Limb (tissue), 2 donors: ENCODE results near the gene LYZ.

Source experiments
- DNase-seq, 2 donors: peaks; one replicate each; pipeline ENCODE4 v3.0.0-alpha.2; 2016; ENCODE audit errors: extremely low spot score in 2 of 2

The LYZ gene

DNA sequence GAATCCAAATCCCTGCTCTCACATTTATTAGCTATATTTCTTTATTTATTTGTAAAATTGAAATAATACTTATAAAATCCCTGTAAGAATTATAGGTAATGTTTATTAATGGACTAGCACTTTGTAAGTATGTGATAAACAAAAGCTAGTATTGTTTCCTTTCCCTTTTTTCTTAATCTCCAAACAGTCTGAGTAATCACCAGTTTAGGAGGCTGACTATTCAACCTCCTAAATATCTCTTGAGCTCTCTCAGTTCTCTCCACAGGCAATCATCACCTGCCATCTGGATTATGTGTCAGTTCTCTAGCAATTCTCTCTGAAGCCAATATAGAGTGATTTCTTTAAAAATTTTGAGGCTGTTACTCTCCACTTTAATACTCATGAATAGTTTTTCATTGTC lies 9.2 kb upstream of the LYZ start:
- no peak for DNase-seq

DNA sequence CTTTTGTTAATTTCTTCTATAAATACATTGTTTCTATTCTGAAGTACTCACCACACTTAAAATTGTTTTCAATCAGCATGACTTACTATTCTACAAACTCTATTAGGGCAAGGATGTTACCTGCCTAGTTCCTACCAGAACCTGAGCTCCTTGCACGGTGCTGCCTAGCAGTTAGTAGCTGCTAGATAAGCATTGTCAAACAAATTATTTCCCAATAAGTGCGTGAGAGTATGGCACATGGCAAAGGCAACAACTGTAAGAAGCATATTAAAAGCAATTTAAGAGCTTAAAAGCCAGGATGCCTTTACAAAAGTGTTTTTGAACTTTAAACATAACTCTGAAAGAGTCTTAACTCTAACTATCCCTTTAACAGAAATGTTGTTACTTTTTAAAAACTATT lies 8.2 kb upstream of the LYZ start:
- no peak for DNase-seq

DNA sequence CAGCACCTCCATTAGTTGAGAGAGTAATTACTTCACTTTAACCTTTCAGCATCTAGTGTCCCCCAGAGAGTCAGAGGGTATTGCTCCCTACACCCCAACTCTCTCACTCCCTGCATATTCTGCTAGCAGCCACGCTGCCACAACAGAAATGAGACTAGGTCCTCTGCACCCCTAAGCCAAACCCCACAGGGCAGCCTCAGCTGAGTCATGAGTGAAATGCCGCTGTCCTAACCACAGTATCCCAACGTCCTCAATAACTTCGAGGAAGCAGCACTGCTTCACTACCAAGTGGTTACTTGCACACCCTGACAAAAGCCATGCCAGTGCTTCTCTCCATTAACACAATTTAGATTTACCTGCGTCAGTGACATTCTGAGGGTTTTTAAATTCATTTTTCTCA lies 6.9 kb upstream of the LYZ start:
- no peak for DNase-seq

DNA sequence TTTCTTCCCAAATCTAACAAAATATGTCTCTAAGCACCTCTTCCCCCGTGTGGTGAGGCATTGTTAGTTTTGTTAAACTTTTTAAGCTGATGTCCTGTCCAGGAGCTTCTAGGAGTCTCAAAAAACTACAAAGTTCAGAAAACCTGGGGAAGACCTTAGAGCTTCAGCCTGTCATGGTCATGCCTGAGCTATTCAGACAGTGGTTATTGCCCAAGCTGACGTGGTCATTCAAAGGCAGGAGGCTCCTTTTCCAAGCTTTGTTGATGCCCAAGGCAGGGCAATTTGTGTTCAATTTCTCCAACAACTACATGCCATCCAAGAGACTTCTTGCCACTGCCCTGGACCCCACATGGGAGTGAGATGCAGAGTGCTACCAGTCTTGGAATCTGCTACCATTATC lies 5.8 kb upstream of the LYZ start:
- no peak for DNase-seq

DNA sequence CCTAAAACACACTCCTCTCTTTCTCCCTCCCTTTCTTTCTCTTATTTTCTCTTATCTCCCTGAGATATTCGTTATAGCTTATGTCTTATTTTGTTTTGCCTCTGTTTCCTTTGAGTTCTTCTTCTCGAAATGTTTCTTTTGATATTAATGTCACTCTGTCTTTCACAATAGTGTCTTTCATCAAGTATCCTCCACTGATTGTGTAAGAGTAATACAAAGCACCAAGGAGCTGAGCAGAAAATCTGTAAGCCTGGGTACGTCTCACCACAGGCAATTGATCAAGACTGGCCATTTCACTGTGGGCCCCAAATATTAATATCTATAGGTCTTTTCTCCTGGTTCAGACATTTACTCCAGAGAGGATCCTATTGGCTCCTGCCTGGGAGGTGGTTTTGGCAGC lies 4.8 kb upstream of the LYZ start:
- no peak for DNase-seq

DNA sequence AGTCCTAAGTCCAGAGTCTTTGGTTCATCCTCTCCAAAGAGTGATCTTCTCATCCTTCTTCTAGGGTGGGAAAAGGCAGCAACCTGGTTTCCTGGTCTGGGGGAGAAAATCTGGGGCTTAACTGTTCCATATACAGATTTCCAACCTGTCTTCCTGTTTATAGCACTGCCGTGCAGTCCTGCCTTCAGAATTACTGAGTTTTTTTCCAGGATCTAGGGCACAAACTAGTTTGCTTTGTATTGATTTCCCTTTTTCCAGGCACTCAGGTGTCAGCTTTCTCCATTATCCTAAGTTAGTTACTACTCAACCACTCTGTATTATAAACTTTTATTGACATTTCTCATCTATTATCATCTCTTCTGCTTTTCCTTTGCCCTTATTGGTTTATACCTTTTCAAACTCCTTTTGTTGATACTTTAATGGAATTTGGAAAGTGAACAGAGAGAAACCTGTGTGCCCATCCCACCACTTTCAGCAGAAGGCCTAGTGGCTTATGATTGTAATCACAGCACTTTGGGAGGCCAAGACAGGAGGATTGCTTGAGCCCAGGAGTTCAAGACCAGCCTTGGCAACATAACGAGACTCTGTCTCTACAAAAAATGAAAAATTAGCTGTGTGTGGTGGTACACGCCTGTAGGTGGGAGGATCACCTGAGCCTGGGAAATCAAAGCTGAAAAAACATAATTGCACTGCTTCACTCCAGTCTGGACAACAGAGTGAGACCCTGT lies 4.1 kb upstream of the LYZ start:
- no peak for DNase-seq

DNA sequence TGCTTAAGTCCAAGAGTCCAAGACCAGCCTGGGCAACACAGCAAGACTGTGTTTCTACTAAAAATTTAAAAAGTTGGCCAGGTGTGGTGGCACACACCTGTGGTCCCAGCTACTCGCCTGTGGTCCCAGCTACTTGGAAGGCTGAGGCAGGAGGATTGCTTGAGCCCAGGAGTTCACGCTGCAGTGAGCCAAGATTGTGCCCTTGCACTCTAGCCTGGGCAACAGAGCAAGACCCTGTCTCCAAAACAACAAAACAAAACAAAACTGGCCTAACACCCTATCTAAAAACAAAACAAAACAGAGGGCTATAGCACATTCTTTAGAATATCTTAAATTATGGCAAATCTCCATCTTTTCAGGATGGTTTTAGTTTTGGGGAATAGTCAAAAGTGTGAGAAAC lies 3.1 kb upstream of the LYZ start:
- DNase-seq: no peak

DNA sequence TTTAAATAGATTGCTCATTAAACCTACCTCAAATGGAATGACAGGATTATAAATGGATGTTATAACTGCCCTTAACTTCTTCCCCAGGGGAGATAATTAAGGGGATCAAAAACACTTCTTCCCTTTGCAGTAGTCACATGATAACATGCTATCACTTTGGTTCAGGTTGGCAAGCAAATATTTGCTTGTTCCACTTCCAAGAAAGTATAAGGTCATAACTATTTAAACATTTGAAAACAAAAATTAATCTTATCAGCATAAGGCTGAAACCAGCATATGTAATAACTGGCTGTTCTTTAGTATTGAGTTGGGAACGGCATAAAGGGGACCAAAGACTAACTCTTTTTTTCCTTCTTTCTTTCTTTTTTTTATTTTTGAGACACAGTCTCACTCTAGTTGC lies 2.4 kb upstream of the LYZ start:
- DNase-seq: no peak

DNA sequence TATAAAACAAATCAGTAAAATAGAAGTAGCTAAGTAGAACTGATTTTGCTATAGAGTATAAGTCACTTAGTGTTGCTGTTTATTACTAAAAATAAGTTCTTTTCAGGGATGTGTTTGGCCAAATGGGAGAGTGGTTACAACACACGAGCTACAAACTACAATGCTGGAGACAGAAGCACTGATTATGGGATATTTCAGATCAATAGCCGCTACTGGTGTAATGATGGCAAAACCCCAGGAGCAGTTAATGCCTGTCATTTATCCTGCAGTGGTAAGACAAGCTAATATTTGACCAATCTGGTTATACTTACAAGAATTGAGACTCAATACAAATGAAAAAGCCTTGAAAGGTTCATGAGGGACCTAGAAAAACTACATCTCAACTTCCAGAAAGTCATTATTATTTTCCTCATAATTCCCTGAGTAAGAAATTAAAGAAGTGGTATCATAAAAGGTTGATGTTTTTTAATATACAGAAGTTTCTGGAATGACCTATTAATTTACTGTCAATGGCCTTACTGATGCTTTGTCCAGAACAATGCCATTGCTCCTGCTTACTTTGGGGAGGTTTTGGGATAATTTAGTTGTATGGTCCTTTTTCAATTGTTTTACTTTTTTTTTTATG lies 1.9 kb downstream of the LYZ start:
- no peak for DNase-seq

DNA sequence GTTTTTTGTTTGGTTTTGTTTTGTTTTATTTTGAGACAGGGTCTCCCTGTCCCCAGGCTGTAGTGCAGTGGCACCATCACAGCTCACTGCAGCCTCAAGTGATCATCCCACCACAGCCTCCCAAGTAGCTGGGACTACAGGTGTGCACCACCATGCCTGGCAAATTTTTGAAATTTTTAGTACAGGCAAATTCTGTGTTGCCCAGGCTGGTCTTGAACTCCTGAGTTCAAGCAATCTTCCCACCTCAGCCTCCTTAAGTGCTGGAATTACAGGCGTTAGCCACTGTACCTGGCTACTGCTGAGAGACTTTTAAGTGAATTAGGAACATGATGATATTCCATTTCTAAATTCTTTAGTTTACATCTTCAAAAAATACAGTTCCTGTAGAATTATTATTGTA lies 2.6 kb downstream of the LYZ start:
- no peak for DNase-seq

DNA sequence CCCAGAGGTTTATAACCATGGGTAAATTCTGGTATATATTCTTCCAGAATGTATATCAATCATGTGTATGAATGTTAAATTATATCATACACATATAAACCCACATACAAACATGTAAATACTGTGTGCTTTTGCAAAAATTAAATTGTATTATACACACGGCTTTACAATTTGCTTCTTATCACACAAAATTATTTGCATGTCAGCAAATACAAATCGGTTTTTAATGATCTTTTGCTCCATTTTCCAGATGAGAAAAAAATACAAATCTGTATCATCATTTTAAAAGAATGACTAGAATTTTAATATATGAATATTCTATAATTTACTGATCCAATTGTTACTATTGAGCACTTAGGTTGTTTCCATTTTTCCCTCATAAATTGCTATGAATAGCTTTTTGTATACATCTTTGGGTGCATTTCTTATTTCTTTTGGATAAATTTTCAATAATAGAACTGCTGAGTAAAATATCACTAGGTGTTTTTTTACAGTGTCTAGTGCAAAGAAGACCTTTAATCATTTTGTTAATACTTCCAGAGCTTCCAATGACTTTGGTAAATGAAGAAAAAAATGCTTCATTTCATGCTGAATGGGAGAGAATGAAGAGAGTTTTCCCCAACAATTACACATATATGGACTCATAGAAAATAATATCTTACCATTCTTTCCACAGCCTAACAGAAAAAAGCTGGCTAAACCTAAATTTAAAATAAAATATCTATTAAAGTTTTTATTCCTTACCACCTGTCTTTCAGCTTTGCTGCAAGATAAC lies 3.5 kb downstream of the LYZ start:
- no peak for DNase-seq

DNA sequence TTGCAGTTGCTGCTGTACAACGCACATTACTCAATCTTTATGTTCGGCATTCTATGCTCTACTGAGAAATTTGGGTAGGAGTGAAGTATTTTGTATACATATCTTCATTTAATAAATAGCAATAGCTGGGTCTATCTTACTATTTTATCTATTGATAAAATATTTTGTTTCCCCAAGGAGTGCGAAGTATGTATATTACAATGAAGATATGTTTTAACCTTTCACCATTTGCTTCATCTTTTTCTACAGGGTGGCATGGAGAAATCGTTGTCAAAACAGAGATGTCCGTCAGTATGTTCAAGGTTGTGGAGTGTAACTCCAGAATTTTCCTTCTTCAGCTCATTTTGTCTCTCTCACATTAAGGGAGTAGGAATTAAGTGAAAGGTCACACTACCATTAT lies 4.7 kb downstream of the LYZ start:
- DNase-seq: no peak

DNA sequence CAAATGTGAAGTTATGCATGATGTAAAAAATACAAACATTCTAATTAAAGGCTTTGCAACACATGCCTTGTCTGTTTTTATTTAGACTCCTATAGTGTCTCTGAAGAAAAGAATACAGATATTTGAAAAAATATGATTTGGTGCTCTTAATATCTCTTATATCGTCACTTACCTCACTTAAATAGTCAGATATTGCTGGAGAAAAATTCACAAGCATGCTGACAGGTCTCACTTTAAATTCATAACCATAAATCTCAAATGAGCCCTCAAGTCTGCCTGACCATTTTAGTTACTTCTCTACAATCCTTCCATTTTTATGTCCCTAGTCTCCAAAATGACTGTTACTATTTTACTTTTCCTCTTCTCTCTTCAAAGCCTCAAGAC lies 6.0 kb downstream of the LYZ start:
- no peak for DNase-seq

DNA sequence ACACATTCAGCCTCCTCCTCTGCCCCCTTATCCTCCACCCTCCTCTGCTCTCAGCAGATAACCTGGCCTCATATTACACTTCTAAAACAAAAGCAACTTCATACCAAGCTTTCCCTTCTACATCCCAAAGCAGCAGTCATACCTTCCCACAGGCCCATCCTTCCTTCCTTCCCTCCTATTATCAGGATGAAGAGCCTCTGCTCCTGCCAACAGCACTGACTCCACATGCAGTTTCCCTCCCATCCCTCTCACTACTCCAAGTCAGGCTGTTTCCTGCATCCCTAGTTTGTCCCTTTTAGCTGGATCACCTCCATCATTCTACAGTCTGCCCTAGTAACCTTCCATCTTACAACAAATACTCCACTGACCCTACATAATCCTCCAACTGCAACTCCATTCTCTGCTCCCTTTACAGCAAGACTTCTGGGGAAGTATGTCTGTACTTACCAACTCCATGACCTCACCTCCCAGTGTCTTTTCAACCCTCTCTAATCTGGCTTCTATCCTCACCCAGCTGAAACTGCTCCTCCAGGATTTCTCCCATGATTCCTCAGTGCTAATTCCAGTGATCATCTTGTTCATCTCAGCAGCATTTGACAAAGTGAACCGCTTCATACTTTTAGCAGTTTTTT lies 6.5 kb downstream of the LYZ start:
- DNase-seq: no peak

DNA sequence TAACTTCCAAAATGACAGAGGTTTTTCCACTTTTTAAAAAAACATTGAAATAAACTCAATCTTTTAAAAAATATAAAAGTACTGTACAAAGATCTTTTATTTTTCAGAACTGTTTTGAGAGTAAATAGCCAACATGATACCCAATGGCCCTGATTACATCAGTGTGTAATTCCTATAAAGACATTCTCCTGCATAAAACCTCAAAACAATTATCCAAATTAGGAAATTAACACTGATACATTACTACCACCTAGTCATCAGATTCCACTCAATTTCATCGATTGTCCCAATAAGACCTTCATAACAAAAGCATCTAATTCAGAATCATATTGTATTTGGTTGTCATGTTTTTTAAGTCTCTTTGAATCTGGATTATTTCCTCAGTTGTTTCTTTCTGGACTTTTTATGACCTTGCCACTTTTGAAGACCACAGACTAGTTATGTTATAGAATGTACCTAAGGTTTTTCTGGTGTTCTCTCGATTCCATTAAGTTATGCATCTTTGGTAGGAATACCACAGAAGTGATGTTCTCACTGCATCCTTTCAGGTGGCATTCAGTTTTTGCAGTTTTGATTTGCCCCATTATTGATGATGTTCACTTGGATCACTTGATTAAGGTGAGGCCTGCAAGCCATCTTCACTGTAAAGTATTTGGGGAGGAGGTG lies 7.3 kb downstream of the LYZ start:
- DNase-seq: no peak

DNA sequence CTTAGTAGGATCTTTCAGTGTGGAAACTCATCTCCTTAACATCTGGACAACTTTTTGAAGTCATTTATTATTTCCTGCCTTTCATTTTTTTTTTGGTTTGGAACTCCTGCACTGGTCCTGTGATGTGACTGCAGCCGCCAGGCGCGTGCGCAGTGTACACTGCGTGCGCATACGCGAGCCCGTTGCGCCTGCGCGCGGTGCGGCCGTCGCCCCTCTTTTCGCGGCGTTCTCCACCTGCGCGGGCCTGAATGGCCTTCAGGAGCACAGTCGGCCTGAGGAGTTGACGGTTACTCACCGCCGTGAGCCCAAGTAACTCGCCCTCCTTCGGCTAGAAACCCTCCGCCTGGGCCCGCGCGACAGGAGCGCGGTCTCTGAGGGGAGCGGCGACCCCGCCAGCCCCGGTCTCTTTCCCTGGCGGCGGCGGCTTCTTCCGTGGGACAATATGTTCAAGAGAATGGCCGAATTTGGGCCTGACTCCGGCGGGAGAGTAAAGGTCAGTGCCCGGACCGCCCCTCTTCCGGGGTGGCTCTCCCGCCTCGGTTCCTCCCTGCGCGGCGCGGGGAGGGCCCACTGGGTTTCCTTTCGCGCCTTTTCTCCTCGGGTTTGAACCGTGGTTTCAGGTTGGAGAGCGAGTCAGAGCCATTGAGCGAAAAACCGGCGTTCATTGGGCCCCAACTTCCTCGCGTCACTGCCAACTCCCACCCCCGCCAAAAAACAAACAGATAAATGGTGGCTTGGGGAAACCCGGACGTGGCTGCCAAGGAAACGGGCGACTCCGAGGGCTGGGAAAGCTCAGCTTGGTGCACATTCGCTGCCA lies 11.6 kb downstream of the LYZ start, which contains the start of gene YEATS4:
YEATS4 (plus strand) TSS at position 213 of the 817 bp plus-strand sequence; CDS start at position 443, 230 bp downstream.
- peak; percentile 89 for DNase-seq

DNA sequence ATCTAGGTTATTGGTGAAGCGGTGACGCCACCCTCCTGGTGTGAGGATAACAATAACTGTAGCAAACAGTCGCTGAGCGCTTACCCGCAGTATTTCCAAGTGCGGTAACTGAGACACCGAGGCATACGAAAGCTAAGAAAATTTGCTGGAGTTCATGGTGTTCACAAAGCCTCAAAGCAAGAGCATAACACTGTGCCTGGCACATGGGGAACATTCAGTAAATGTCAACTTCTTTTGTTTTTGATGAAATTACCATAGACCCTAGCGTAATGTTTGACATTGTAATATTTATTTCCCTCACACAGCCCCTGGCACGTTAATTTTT lies 12.1 kb downstream of the LYZ start:
- no peak for DNase-seq

DNA sequence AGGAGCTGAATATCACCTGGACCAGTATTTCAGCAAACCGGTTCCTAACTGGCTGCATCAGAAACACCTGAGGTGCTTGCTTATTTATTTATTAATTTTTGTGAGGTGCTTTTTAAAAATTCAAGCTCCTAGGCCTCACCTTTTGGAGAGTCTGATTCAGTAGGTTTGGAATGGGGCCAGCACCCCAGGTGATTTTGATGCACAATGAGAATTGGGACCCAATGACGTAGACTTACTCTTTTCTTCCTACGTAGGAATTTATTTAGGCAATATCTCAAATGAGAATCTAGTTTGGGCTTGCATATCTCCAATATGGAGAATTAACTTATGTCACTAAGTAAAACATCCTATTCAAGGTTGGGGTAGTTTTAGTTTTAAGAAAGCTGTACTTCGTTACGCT lies 18.6 kb downstream of the LYZ start:
- no peak for DNase-seq

DNA sequence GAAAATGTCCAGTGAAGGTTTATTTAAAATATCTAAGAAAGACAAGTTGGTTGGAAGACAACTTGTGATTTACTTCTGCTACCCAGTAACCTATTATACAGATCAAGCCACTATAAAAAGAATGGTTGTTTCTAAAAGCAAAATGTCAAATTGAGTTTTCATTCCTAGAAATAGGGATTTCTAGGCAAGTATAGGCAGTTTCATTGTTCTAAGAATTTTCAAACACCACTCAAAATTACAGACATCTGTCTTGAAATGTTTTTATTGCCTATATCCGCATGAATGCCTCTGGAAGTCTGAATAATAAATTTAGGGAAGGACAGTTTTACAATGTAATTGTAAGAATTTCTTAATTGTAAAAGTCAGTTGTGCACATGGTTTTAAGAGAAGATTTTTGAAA lies 20.0 kb downstream of the LYZ start:
- DNase-seq: no peak

DNA sequence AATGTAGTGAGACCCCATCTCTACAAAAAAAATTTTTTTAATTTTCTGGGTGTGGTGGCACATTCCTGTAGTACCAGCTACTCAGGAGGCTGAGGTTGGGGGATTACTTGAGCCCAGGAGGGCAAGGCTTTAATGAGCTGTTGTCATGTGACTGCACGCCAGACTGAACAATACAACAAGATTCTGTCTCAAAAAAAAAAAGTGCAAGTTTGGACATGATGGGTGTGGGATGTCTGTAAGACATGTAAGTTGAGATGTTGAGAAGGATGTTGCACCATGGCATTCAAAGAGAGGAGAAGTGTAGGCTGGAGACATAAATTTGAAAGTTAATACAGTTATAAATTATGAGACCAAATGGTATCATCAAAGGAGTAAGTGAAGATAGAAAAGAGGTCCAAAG lies 34.9 kb downstream of the LYZ start:
- no peak for DNase-seq

DNA sequence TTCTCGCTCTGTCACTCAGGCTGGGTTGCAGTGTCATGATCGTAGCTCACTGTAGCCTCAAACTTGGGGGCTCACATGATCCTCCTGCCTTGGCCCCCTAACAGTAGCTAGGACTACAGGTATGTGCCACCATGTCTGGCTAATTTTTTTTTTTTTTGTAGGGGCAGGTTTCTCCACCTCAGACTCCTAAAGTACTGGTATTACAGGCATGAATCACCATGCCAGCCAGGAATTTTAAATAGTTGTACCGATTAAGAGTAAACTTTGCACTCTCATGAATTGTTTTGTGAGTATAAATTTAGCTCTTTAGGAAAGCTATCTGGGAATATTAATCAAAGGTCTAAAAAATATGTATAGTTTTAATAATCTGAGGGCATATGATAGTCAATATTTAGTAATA lies 36.9 kb downstream of the LYZ start:
- no peak for DNase-seq
